WTC11 (cell line): ENCODE measurements around the gene RALY.

Experiments used
- ATF3 ChIP-seq: sonication (generic); formaldehyde crosslinking; conservative IDR thresholded peaks from 2 replicates; pipeline ENCODE4 v1.8.1; 2022; ENCODE audit warnings: mild to moderate bottlenecking, missing genetic modification reagents
- CREM ChIP-seq: sonication (generic); formaldehyde crosslinking; IDR thresholded peaks from 2 replicates; pipeline ENCODE4 v1.8.1; 2022; ENCODE audit warnings: mild to moderate bottlenecking, missing genetic modification reagents, moderate library complexity
- E2F4 ChIP-seq: sonication (generic); formaldehyde crosslinking; IDR thresholded peaks from 2 replicates; pipeline ENCODE4 v1.8.1; 2022; ENCODE audit warnings: low read depth, mild to moderate bottlenecking, moderate library complexity, missing genetic modification reagents, borderline replicate concordance
- FOXP1 ChIP-seq: sonication (generic); formaldehyde crosslinking; IDR thresholded peaks from 2 replicates; pipeline ENCODE4 v1.8.0; 2022; ENCODE audit warnings: missing genetic modification reagents, mild to moderate bottlenecking, moderate library complexity, borderline replicate concordance
- NFYB ChIP-seq: sonication (generic); formaldehyde crosslinking; conservative IDR thresholded peaks from 2 replicates; pipeline ENCODE4 v1.8.0; 2022; ENCODE audit warnings: low read depth, missing genetic modification reagents
- NR1H2 ChIP-seq: sonication (generic); formaldehyde crosslinking; IDR thresholded peaks from 2 replicates; pipeline ENCODE4 v1.9.0; 2021; ENCODE audit warnings: mild to moderate bottlenecking, moderate library complexity, missing genetic modification reagents
- USF2 ChIP-seq: sonication (generic); formaldehyde crosslinking; IDR thresholded peaks from 2 replicates; pipeline ENCODE4 v1.8.1; 2023; ENCODE audit warnings: mild to moderate bottlenecking, missing genetic modification reagents, moderate library complexity
- ZNF138 ChIP-seq: sonication (generic); formaldehyde crosslinking; conservative IDR thresholded peaks from 2 replicates; pipeline ENCODE4 v1.8.1; 2022; ENCODE audit warnings: mild to moderate bottlenecking, moderate library complexity, missing genetic modification reagents
- TF ChIP-seq, protein P1 (sequence below): fragments of 200-600 bp; IDR thresholded peaks from 2 replicates; pipeline ENCODE4 v1.8.0; 2022; ENCODE audit warnings: antibody characterized with exemption
- TF ChIP-seq, protein P2 (sequence below): fragments of 250-450 bp; sonication (Bioruptor Pico); IDR thresholded peaks from 2 replicates; pipeline ENCODE4 v1.8.0; 2021; ENCODE audit warnings: mild to moderate bottlenecking

- TF ChIP-seq NR1H2 (CRISPR knock-in tag) (no peak), E2F4 (no peak), ZNF138 (no peak), NFYB (no peak), CREM (CRISPR knock-in tag) (no peak), FOXP1 (CRISPR knock-in tag) (no peak), USF2 (CRISPR knock-in tag) (no peak), ATF3 (CRISPR knock-in tag) (no peak)
- TF ChIP-seq, protein P1, sequence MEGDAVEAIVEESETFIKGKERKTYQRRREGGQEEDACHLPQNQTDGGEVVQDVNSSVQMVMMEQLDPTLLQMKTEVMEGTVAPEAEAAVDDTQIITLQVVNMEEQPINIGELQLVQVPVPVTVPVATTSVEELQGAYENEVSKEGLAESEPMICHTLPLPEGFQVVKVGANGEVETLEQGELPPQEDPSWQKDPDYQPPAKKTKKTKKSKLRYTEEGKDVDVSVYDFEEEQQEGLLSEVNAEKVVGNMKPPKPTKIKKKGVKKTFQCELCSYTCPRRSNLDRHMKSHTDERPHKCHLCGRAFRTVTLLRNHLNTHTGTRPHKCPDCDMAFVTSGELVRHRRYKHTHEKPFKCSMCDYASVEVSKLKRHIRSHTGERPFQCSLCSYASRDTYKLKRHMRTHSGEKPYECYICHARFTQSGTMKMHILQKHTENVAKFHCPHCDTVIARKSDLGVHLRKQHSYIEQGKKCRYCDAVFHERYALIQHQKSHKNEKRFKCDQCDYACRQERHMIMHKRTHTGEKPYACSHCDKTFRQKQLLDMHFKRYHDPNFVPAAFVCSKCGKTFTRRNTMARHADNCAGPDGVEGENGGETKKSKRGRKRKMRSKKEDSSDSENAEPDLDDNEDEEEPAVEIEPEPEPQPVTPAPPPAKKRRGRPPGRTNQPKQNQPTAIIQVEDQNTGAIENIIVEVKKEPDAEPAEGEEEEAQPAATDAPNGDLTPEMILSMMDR = no peak
- TF ChIP-seq, protein P2, sequence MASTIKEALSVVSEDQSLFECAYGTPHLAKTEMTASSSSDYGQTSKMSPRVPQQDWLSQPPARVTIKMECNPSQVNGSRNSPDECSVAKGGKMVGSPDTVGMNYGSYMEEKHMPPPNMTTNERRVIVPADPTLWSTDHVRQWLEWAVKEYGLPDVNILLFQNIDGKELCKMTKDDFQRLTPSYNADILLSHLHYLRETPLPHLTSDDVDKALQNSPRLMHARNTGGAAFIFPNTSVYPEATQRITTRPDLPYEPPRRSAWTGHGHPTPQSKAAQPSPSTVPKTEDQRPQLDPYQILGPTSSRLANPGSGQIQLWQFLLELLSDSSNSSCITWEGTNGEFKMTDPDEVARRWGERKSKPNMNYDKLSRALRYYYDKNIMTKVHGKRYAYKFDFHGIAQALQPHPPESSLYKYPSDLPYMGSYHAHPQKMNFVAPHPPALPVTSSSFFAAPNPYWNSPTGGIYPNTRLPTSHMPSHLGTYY (CRISPR knock-in tag) = no peak
Measured at GRCh38 chr20:34131491-34131890, 137.8 kb downstream of the RALY start.
